Right atrium auricular region (tissue), 2 donors: ENCODE results near the gene BIRC5. TPM values are rescaled to one million over a fixed set of nuclear protein-coding genes. Genes with fewer than 3 reads are reported as not detected.
"Not testable (repeated sequence)": the region's sequence is repeated elsewhere in the genome, so short reads cannot be mapped to it uniquely, and the experiment has no call there.

Experiments used
- DNase-seq: peaks from one replicate; pipeline ENCODE4 v3.0.0-alpha.2; 2019; ENCODE audit warnings: low spot score
- H3K27ac ChIP-seq, 2 donors: fragments of 200-600 bp; sonication (generic); 1 replicate in 1 of 2; 2 replicates in 1 of 2; pipeline ENCODE4 v1.5.1; 2016 to 2019
- H3K27me3 ChIP-seq, 2 donors: fragments of 200-600 bp; sonication (generic); one replicate each; pipeline versions ENCODE4 v1.5.1 to v1.6.0; 2017 to 2019
- H3K36me3 ChIP-seq: fragments of 200-600 bp; sonication (generic); one replicate; pipeline ENCODE4 v1.5.1; 2016
- H3K4me1 ChIP-seq, 2 donors: fragments of 200-600 bp; sonication (generic); one replicate each; pipeline versions ENCODE4 v1.5.1 to v1.6.0; 2017 to 2019
- H3K4me3 ChIP-seq, 2 donors: fragments of 200-600 bp; sonication (generic); 1 replicate in 1 of 2; 2 replicates in 1 of 2; pipeline ENCODE4 v1.5.1; 2017 to 2019; ENCODE audit warnings: mild to moderate bottlenecking in 1 of 2, moderate library complexity in 1 of 2
- H3K9me3 ChIP-seq, 2 donors: fragments of 200-600 bp; sonication (generic); one replicate each; pipeline ENCODE4 v1.5.1; 2019
- CTCF ChIP-seq, 2 donors: fragments of 200-600 bp; sonication (generic); IDR thresholded peaks; one replicate each; pipeline ENCODE4 v1.5.1; 2019; ENCODE audit warnings: antibody characterized with exemption in 2 of 2
- total RNA-seq, 2 donors: library from RNA; depleted of rRNA; stranded (reverse); fragments of >200 nt; gene quantifications; one replicate each; pipeline ENCODE4 v1.1.0, GENCODE V29; 2016

BIRC5 gene
- total RNA-seq, 2 donors from 2014 or later = 3.7 TPM; not detected in 1

DNA sequence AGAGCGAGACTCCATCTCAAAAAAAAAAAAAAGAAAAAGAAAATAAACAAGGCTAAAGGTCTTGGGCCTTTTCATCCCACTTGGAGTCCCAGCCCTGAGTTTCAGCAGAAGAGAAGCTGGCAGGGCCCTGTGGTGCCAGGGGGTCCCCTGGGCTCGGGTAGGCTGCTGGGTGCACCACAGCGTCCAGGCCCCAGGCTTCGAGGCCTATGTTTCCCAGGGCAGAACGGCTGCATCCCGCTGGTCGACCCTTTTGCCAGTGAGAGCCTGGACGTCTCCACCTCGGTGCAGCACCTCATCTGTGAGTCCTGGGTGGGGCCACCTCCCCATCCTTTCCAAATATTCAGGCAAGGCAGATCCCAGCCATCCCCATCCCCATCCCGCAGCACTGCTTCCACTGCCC is 19.6 kb downstream of the BIRC5 start:
- DNase-seq = no peak
- Histone ChIP-seq H3K4me1 (peaks cover 0 to 3% of the 10 kb centered on the region in 2 donors), H3K27ac (no peak overlapping the region), H3K27me3 (peaks cover 0 to 14% of the 10 kb centered on the region in 2 donors), H3K36me3 (no peaks in the 10 kb centered on the region), H3K4me3 (no peak overlapping the region), H3K9me3 (no peaks in the 10 kb centered on the region)
- no peak for TF ChIP-seq CTCF (IDR thresholded peaks at IDR 0.05)

- Histone ChIP-seq H3K4me3 (no peak overlapping the region), H3K27ac (no peak overlapping the region), H3K4me1 (peaks cover 0 to 3% of the 10 kb centered on the region in 2 donors), H3K36me3 (no peaks in the 10 kb centered on the region), H3K9me3 (no peaks in the 10 kb centered on the region), H3K27me3 (peaks cover 0 to 14% of the 10 kb centered on the region in 2 donors)
- no peak for DNase-seq
- no peak for TF ChIP-seq CTCF (IDR thresholded peaks at IDR 0.05)
Measured at GRCh38 chr17:78234261-78234865, 20.3 kb downstream of the BIRC5 start.

DNA sequence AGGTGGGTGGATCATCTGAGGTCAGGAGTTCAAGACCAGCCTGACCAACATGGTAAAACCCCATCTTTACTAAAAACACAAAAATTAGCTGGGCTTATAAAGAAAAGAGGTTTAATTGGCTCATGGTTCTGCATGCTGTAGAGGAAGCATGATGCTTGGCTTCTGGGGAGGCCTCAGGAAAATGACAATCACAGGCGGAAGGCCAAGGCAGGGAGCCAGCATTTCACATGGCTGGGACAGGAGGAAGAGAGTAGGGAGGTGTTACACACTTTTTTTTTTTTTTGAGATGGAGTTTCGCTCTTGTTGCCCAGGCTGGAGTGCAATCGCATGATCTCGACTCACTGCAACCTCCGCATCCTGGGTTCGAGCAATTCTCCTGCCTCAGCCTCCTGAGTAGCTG is 21.0 kb downstream of the BIRC5 start:
- H3K27me3 ChIP-seq = peaks cover 0 to 14% of the 10 kb centered on the region in 2 donors
- not testable (repeated sequence) for H3K4me1 ChIP-seq, H3K4me3 ChIP-seq, DNase-seq, H3K36me3 ChIP-seq, H3K27ac ChIP-seq, H3K9me3 ChIP-seq

DNA sequence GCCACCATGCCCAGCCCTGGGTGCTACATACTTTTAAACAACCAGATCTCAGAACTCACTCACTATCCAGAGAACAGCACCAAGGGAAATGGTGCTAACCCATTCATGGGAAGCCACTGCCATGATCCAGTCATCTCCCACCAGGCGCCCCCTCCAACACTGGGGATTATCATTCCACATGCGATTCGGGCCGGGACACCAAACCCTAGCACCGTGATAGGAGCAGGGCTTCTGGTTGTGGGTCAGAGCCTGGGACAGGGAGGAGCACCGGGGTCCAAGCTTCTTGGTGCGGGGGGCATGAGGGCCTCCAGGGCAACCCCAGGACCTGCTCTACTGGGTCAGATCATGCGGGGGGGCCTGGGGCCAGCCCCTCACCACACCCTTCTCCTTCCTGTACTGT is 21.8 kb downstream of the BIRC5 start:
- Histone ChIP-seq H3K4me1 (peaks cover 0 to 3% of the 10 kb centered on the region in 2 donors), H3K4me3 (no peak overlapping the region), H3K9me3 (no peaks in the 10 kb centered on the region), H3K36me3 (no peaks in the 10 kb centered on the region), H3K27ac (no peak overlapping the region), H3K27me3 (peaks cover 0 to 14% of the 10 kb centered on the region in 2 donors)
- TF ChIP-seq CTCF (IDR thresholded peaks at IDR 0.05) = no peak
- DNase-seq = no peak

DNA sequence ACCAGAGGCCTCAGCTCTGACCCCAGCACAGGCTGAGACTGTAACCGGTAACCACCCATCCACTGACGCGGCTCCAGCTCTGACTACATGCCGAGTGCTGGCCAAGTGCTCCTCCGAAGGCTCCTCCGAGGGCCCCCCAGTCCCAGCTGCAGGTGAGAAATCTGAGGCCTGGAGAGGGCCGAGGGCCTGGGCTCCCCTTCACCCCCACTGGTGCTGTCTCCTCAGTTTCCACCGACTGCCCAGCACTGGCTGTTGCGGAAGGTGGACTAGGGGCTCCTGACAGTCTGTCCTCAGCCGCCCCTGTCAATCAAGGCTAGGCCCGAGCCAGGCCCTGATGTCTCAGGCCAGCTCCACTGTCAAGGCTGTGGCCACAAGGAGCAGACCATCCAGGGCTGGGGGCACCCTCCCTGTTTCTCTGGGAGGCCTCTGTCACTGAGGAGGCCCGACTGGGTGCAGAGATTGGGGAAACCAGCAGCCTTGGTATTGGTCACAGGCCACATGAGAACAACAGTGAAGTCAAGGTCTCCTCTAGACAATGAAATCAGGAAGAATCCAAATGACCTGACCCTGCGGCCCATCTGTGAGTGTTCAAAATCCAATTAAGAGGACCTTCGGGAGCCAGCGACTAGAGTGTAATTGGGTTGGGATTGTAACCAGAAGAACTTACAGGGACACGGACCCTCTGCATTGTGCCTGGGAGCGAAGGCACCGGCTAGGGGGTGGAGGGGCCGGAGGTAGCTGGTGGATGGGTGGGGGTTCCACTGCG is 22.5 kb downstream of the BIRC5 start:
- H3K4me1 ChIP-seq = peaks cover 0 to 1% of the 10 kb centered on the region in 2 donors
- no peaks in the 10 kb centered on the region for H3K36me3 ChIP-seq
- H3K9me3 ChIP-seq = no peaks in the 10 kb centered on the region
- H3K4me3 ChIP-seq = no peak overlapping the region
- H3K27ac ChIP-seq = no peak overlapping the region
- DNase-seq = no peak
- TF ChIP-seq CTCF (IDR thresholded peaks at IDR 0.05) = no peak
- peaks cover 0 to 9% of the 10 kb centered on the region in 2 donors for H3K27me3 ChIP-seq

- Histone ChIP-seq H3K27me3 (peaks cover 0 to 1% of the 10 kb centered on the region in 2 donors), H3K4me1 (no peaks in the 10 kb centered on the region), H3K36me3 (no peaks in the 10 kb centered on the region), H3K27ac (no peak overlapping the region), H3K9me3 (no peaks in the 10 kb centered on the region), H3K4me3 (no peak overlapping the region)
- no peak for TF ChIP-seq CTCF (IDR thresholded peaks at IDR 0.05)
- no peak for DNase-seq
Measured at GRCh38 chr17:78237401-78238012, 23.5 kb downstream of the BIRC5 start.
